Stimulated activated CD4-positive, alpha-beta T cell treated with anti-CD3 and anti-CD28 coated beads, Interleukin-15, amount 100 ng/mL, for 24 hours (primary cell): ENCODE results near the gene GRIN1.
A peak's percentile ranks its signal among the peaks of the same experiment; 100 is the strongest.
"Not testable (repeated sequence)": the region's sequence is repeated elsewhere in the genome, so short reads cannot be mapped to it uniquely, and the experiment has no call there.

Source experiments
- DNase-seq: peaks from one replicate; pipeline ENCODE4 v3.0.0-alpha.2; 2020

The GRIN1 gene

GRCh38 chr9:137128862-137129455 lies 10.0 kb upstream of the GRIN1 start:
- DNase-seq: no peak

- DNase-seq: peak; percentile 94
These were observed 9.3 kb upstream of the GRIN1 start for GRCh38 chr9:137129456-137130175.

GRCh38 chr9:137130176-137130755 lies 8.7 kb upstream of the GRIN1 start:
- DNase-seq: no peak

- no peak for DNase-seq
These were observed 4.8 kb upstream of the GRIN1 start for GRCh38 chr9:137134191-137134590.

GRCh38 chr9:137135154-137135553 lies 3.8 kb upstream of the GRIN1 start:
- not testable (repeated sequence) for DNase-seq

- no peak for DNase-seq
These were observed 2.6 kb upstream of the GRIN1 start for GRCh38 chr9:137136261-137136880.

GRCh38 chr9:137136881-137137607 lies 1.9 kb upstream of the GRIN1 start:
- no peak for DNase-seq

- DNase-seq: peak; percentile 35
These were observed 764 bp upstream of the GRIN1 start for GRCh38 chr9:137138058-137138721.

- no peak for DNase-seq
These were observed 655 bp downstream of the GRIN1 start for GRCh38 chr9:137139468-137140150.

GRCh38 chr9:137140151-137141012 lies 1.4 kb downstream of the GRIN1 start:
- no peak for DNase-seq

- no peak for DNase-seq
These were observed 2.3 kb downstream of the GRIN1 start for GRCh38 chr9:137141050-137141810.

GRCh38 chr9:137141976-137142936 lies 3.3 kb downstream of the GRIN1 start:
- DNase-seq: no peak

- no peak for DNase-seq
These were observed 4.5 kb downstream of the GRIN1 start for GRCh38 chr9:137143459-137143858.

- no peak for DNase-seq
These were observed 7.0 kb downstream of the GRIN1 start for GRCh38 chr9:137145731-137146526.

- no peak for DNase-seq
These were observed 7.6 kb downstream of the GRIN1 start for GRCh38 chr9:137146527-137146918.

GRCh38 chr9:137147091-137147792 lies 8.3 kb downstream of the GRIN1 start:
- DNase-seq: no peak

- DNase-seq: no peak
These were observed 8.8 kb downstream of the GRIN1 start for GRCh38 chr9:137147793-137148160.

GRCh38 chr9:137148242-137148641 lies 9.3 kb downstream of the GRIN1 start:
- no peak for DNase-seq
